Mesenchymal stem cell (in vitro differentiated cells and primary cell): ENCODE results near the gene SLAMF7.

Experiments used
- DNase-seq: peaks from one replicate; pipeline ENCODE4 v3.0.0-alpha.2; 2013
- H2AFZ ChIP-seq: one replicate; pipeline ENCODE4 v1.6.1; 2013; ENCODE audit warnings: low read depth, mild to moderate bottlenecking, control low read depth, inconsistent platforms, low read length, moderate library complexity
- H2AK5ac ChIP-seq: 2 replicates; pipeline ENCODE4 v1.6.1; 2013; ENCODE audit warnings: low read length, moderate library complexity, mild to moderate bottlenecking, inconsistent platforms; ENCODE audit not compliant: severe bottlenecking
- H2BK120ac ChIP-seq: one replicate; pipeline ENCODE4 v1.6.1; 2013; ENCODE audit warnings: low read depth, mild to moderate bottlenecking, inconsistent platforms, low read length, moderate library complexity
- H2BK12ac ChIP-seq, 2 experiments: one replicate each; pipeline ENCODE4 v1.6.1; 2013; ENCODE audit warnings: inconsistent platforms in 2 of 2, low read length in 2 of 2, mild to moderate bottlenecking in 2 of 2, moderate library complexity in 2 of 2, control low read depth in 1 of 2
- H2BK15ac ChIP-seq: one replicate; pipeline ENCODE4 v1.6.1; 2013; ENCODE audit warnings: mild to moderate bottlenecking, low read depth, inconsistent platforms; ENCODE audit not compliant: poor library complexity, severe bottlenecking
- H2BK5ac ChIP-seq: 2 replicates; pipeline ENCODE4 v1.6.1; 2013; ENCODE audit warnings: low read depth, mild to moderate bottlenecking, low read length, control low read depth, inconsistent platforms; ENCODE audit not compliant: poor library complexity, severe bottlenecking
- H3K14ac ChIP-seq, 2 experiments: one replicate each; pipeline ENCODE4 v1.6.1; 2013; ENCODE audit warnings: inconsistent platforms in 2 of 2, low read length in 2 of 2, control low read depth in 1 of 2, mild to moderate bottlenecking in 1 of 2, moderate library complexity in 1 of 2
- H3K18ac ChIP-seq, 2 experiments: one replicate each; pipeline ENCODE4 v1.6.1; 2013; ENCODE audit warnings: inconsistent platforms in 2 of 2, low read length in 2 of 2, control low read depth in 1 of 2, low read depth in 1 of 2, mild to moderate bottlenecking in 1 of 2
- H3K23ac ChIP-seq, 2 experiments: one replicate each; pipeline ENCODE4 v1.6.1; 2013; ENCODE audit warnings: inconsistent platforms in 2 of 2, low read length in 2 of 2, mild to moderate bottlenecking in 2 of 2, moderate library complexity in 2 of 2, control low read depth in 1 of 2
- H3K27ac ChIP-seq: 2 replicates; pipeline ENCODE4 v1.5.1; 2013; ENCODE audit warnings: mild to moderate bottlenecking, moderate library complexity, low read length, control low read depth, inconsistent platforms; ENCODE audit not compliant: poor library complexity, severe bottlenecking
- H3K27me3 ChIP-seq, 2 experiments: 2 replicates each; pipeline versions ENCODE4 v1.6.1 to v1.7.0; 2013; ENCODE audit warnings: low read length in 2 of 2, mild to moderate bottlenecking in 2 of 2, moderate library complexity in 2 of 2, control low read depth in 1 of 2, inconsistent platforms in 1 of 2; ENCODE audit not compliant: control insufficient read depth in 1 of 2, insufficient read depth in 1 of 2
- H3K36me3 ChIP-seq, 2 experiments: 2 replicates each; pipeline versions ENCODE4 v1.6.1 to v1.7.0; 2013; ENCODE audit warnings: low read length in 2 of 2, control low read depth in 1 of 2, inconsistent platforms in 1 of 2, low read depth in 1 of 2, mild to moderate bottlenecking in 1 of 2; ENCODE audit not compliant: insufficient read depth in 2 of 2, control insufficient read depth in 1 of 2
- H3K4ac ChIP-seq, 2 experiments: one replicate each; pipeline ENCODE4 v1.6.1; 2013; ENCODE audit warnings: inconsistent platforms in 2 of 2, low read length in 2 of 2, mild to moderate bottlenecking in 2 of 2, moderate library complexity in 2 of 2, control low read depth in 1 of 2, low read depth in 1 of 2
- H3K4me1 ChIP-seq: 2 replicates; pipeline ENCODE4 v1.6.1; 2013; ENCODE audit warnings: low read depth, low read length, control low read depth; ENCODE audit not compliant: control insufficient read depth, insufficient read depth
- H3K4me2 ChIP-seq: 2 replicates; pipeline ENCODE4 v1.6.1; 2013; ENCODE audit warnings: low read length, mild to moderate bottlenecking, inconsistent platforms; ENCODE audit not compliant: poor library complexity, severe bottlenecking
- H3K4me3 ChIP-seq, 2 experiments: 2 replicates each; pipeline versions ENCODE4 v1.5.1 to v1.7.0; 2013; ENCODE audit warnings: low read length in 2 of 2, mild to moderate bottlenecking in 2 of 2, control low read depth in 1 of 2, low read depth in 1 of 2; ENCODE audit not compliant: insufficient read depth in 1 of 2
- H3K79me1 ChIP-seq: replicated peaks from 2 replicates; pipeline ENCODE4 v1.6.1; 2013; ENCODE audit warnings: mild to moderate bottlenecking, control low read depth, low read length, inconsistent platforms; ENCODE audit not compliant: poor library complexity, severe bottlenecking
- H3K9ac ChIP-seq: 2 replicates; pipeline ENCODE4 v1.7.0; 2013; ENCODE audit warnings: mild to moderate bottlenecking, low read length, moderate library complexity
- H3K9me3 ChIP-seq: 2 replicates; pipeline ENCODE4 v1.7.0; 2013; ENCODE audit warnings: mild to moderate bottlenecking, low read length; ENCODE audit not compliant: control insufficient read depth
- H4K8ac ChIP-seq: one replicate; pipeline ENCODE4 v1.6.1; 2013; ENCODE audit warnings: inconsistent platforms, mild to moderate bottlenecking, low read length, moderate library complexity
- H4K91ac ChIP-seq: one replicate; pipeline ENCODE4 v1.6.1; 2013; ENCODE audit warnings: mild to moderate bottlenecking, low read length, inconsistent platforms
- WGBS: methylation state at CpG from one replicate; pipeline ENCODE4 v1.1.7; 2013; ENCODE audit warnings: mixed read lengths; 5-methylcytosine and 5-hydroxymethylcytosine counted together

Gene SLAMF7

GRCh38 chr1:160753594-160753993 is 14.5 kb downstream of the SLAMF7 start:
- Histone ChIP-seq H3K4me1 (no peaks in the 10 kb centered on the region), H3K36me3 (no peaks in the 10 kb centered on the region), H2BK120ac (no peak overlapping the region), H2BK15ac (no peak overlapping the region), H3K4me2 (no peak overlapping the region), H3K27me3 (peaks cover 0 to 3% of the 10 kb centered on the region in 2 experiments), H3K79me1 (no peaks in the 10 kb centered on the region), H3K23ac (no peak overlapping the region), H4K8ac (no peak overlapping the region), H2BK12ac (no peak overlapping the region), H2AFZ (no peak overlapping the region), H3K9ac (no peak overlapping the region), H3K18ac (no peak overlapping the region), H3K14ac (no peak overlapping the region), H2AK5ac (no peak overlapping the region), H3K9me3 (no peaks in the 10 kb centered on the region), H3K27ac (no peak overlapping the region), H3K4me3 (no peak overlapping the region), H4K91ac (no peak overlapping the region), H2BK5ac (no peak overlapping the region), H3K4ac (no peak overlapping the region)
- DNase-seq = no peak

GRCh38 chr1:160755461-160755860 is 16.4 kb downstream of the SLAMF7 start:
- H3K27ac ChIP-seq = no peak overlapping the region
- H4K8ac ChIP-seq = no peak overlapping the region
- no peak overlapping the region for H2AK5ac ChIP-seq
- H3K79me1 ChIP-seq = no peaks in the 10 kb centered on the region
- H3K4me1 ChIP-seq = no peaks in the 10 kb centered on the region
- no peak overlapping the region for H2BK12ac ChIP-seq
- no peak overlapping the region for H3K9ac ChIP-seq
- H3K4me2 ChIP-seq = no peak overlapping the region
- 80% methylated on average over 1 of the region's 2 CpGs for WGBS
- no peak overlapping the region for H3K18ac ChIP-seq
- H2AFZ ChIP-seq = no peak overlapping the region
- no peak for DNase-seq
- no peak overlapping the region for H2BK120ac ChIP-seq
- H3K14ac ChIP-seq = no peak overlapping the region
- no peak overlapping the region for H2BK15ac ChIP-seq
- H3K4me3 ChIP-seq = no peak overlapping the region
- no peak overlapping the region for H2BK5ac ChIP-seq
- no peak overlapping the region for H3K4ac ChIP-seq
- no peak overlapping the region for H3K23ac ChIP-seq
- peaks cover 0 to 3% of the 10 kb centered on the region in 2 experiments for H3K27me3 ChIP-seq
- H3K9me3 ChIP-seq = no peaks in the 10 kb centered on the region
- no peaks in the 10 kb centered on the region for H3K36me3 ChIP-seq
- no peak overlapping the region for H4K91ac ChIP-seq

- H3K9ac ChIP-seq = no peak overlapping the region
- 59% methylated on average over 3 of the region's 5 CpGs for WGBS
- no peak overlapping the region for H3K18ac ChIP-seq
- no peak overlapping the region for H3K14ac ChIP-seq
- H3K23ac ChIP-seq = no peak overlapping the region
- H3K27me3 ChIP-seq = no peaks in the 10 kb centered on the region
- H3K4me1 ChIP-seq = no peaks in the 10 kb centered on the region
- no peak overlapping the region for H3K4me3 ChIP-seq
- no peak overlapping the region for H2BK5ac ChIP-seq
- no peak overlapping the region for H2BK15ac ChIP-seq
- H3K27ac ChIP-seq = no peak overlapping the region
- H2AK5ac ChIP-seq = no peak overlapping the region
- no peak overlapping the region for H3K4ac ChIP-seq
- H3K4me2 ChIP-seq = no peak overlapping the region
- H3K9me3 ChIP-seq = no peaks in the 10 kb centered on the region
- no peaks in the 10 kb centered on the region for H3K36me3 ChIP-seq
- no peaks in the 10 kb centered on the region for H3K79me1 ChIP-seq
- H4K91ac ChIP-seq = no peak overlapping the region
- H2BK12ac ChIP-seq = no peak overlapping the region
- H4K8ac ChIP-seq = no peak overlapping the region
- no peak overlapping the region for H2BK120ac ChIP-seq
- DNase-seq = no peak
- H2AFZ ChIP-seq = no peak overlapping the region
Observed at GRCh38 chr1:160755911-160756848, 17.1 kb downstream of the SLAMF7 start.

GRCh38 chr1:160756849-160757201 is 17.8 kb downstream of the SLAMF7 start:
- no peak overlapping the region for H3K4me3 ChIP-seq
- H3K27ac ChIP-seq = no peak overlapping the region
- DNase-seq = no peak
- H3K27me3 ChIP-seq = no peaks in the 10 kb centered on the region
- no peaks in the 10 kb centered on the region for H3K4me1 ChIP-seq
- H3K4me2 ChIP-seq = no peak overlapping the region
- H3K9me3 ChIP-seq = no peaks in the 10 kb centered on the region
- H3K79me1 ChIP-seq = no peaks in the 10 kb centered on the region
- H2BK5ac ChIP-seq = no peak overlapping the region
- no peak overlapping the region for H3K23ac ChIP-seq
- no peak overlapping the region for H3K14ac ChIP-seq
- no peak overlapping the region for H4K8ac ChIP-seq
- H2BK15ac ChIP-seq = no peak overlapping the region
- H3K9ac ChIP-seq = no peak overlapping the region
- no peak overlapping the region for H2BK120ac ChIP-seq
- no peaks in the 10 kb centered on the region for H3K36me3 ChIP-seq
- 72% methylated on average over 2 of the region's 2 CpGs for WGBS
- H2BK12ac ChIP-seq = no peak overlapping the region
- H4K91ac ChIP-seq = no peak overlapping the region
- H3K18ac ChIP-seq = no peak overlapping the region
- no peak overlapping the region for H3K4ac ChIP-seq
- no peak overlapping the region for H2AFZ ChIP-seq
- no peak overlapping the region for H2AK5ac ChIP-seq
